ENCODE measurements around the gene SEC61B. TPM values are rescaled to one million over a fixed set of nuclear protein-coding genes. Genes with fewer than 3 reads are reported as not detected.

Gene SEC61B
- total RNA-seq, 2 experiments from 2014 or later, result 122 to 124 TPM

DNA sequence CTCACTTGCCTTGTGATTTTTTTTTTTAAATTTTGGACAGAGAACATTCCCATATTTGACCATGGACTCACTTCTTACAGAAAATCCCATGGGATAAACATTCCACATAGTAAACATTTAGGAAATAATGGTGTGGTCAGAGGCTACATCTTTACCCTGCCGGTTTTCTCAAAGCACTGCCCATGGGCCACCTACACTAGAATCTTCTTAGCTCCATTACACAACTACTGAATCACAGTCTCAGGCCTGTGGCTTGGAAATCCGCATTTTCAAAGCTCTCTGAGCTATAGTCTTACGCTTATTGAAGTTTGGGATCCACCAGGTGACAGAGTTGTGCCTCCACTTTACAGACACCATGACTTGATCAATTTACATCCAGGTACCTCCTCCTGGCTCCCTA lies 39.7 kb upstream of the SEC61B start:
- ChIA-PET POLR2A (interaction anchor here (1.0 to 2.9 kb wide), 3 partner anchors 11 to 39 kb away, joined by 3 to 7 read pairs (median 7); partner anchors contain the start of genes ALG2 and SEC61B), CTCF (interaction anchor here (0.8 to 9.2 kb wide), 13 partner anchors 10 to 828 kb away, joined by 3 to 115 read pairs (median 7); partner anchors contain the start of genes ALG2 and SEC61B)
- Mint-ChIP-seq H3K4me1 (ENCODE audit: low read depth) (peaks cover 76% of the 10 kb centered on the region), H3K9me3 (ENCODE audit: insufficient read depth) (no peaks in the 10 kb centered on the region), H3K27ac (no peak overlapping the region), H3K4me3 (no peak overlapping the region), H3K36me3 (ENCODE audit: low read depth) (no peaks in the 10 kb centered on the region), H3K27me3 (ENCODE audit: low read depth) (no peaks in the 10 kb centered on the region)
- DNase-seq (no peak), ATAC-seq (no peak)

DNA sequence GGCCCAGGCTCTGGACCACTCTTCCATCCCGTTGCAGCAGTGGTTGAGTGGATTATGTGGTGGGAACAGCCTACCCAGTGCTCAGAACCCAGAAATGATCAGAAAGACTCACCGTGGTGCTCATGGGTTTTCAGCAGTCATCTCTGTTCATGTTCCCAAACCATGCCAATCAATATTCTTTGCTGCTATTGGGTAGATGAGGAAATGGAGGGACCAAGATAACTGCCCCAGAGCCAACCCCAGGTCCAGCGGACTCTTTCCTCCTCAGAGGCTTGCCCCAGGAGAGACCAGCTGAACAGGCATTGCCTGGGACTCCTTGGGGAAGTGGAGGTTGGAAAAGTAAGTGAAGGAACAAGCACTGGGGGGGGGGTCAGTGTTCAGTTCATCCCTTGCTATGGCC lies 38.5 kb upstream of the SEC61B start:
- Mint-ChIP-seq H3K27ac (no peak overlapping the region), H3K4me3 (no peak overlapping the region), H3K9me3 (ENCODE audit: insufficient read depth) (no peaks in the 10 kb centered on the region), H3K36me3 (ENCODE audit: low read depth) (no peaks in the 10 kb centered on the region), H3K27me3 (ENCODE audit: low read depth) (no peaks in the 10 kb centered on the region), H3K4me1 (ENCODE audit: low read depth) (peaks cover 75% of the 10 kb centered on the region)
- ChIA-PET POLR2A (interaction anchor here (0.9 kb wide), 1 partner anchor 639 kb away, joined by 3 read pairs; no protein-coding TSS in a partner anchor), CTCF (interaction anchor here (0.9 to 9.2 kb wide), 20 partner anchors 11 to 1164 kb away, joined by 3 to 115 read pairs (median 6); partner anchors contain the start of genes ALG2, NR4A3 and SEC61B)
- no peak for ATAC-seq
- no peak for DNase-seq

DNA sequence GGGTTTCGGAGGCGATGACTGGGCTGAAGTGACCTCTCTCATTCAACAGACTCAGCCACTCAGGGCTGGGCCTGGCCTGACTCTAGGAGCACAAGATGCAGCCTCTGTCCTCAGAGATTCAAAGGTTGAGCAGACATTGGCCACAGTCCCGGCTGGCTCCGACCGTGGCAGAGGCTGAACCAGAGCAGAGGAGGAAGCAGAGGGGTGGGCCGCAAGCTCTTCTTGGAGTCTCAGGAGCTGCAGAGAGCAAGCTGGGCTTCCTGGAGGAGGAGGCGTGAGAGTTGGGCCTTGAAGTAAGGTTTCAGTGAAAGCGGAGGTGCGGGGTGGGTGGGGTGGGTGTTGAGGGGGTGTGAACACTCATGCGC lies 38.0 kb upstream of the SEC61B start:
- DNase-seq, result no peak
- CTCF ChIA-PET, result interaction anchor here (0.6 to 9.2 kb wide), 34 partner anchors 8 to 1252 kb away, joined by 3 to 115 read pairs (median 4); partner anchors contain the start of genes ALG2, NR4A3 and SEC61B
- H3K36me3 Mint-ChIP-seq (ENCODE audit: low read depth), result no peaks in the 10 kb centered on the region
- H3K4me1 Mint-ChIP-seq (ENCODE audit: low read depth), result peaks cover 71% of the 10 kb centered on the region
- no peaks in the 10 kb centered on the region for H3K27me3 Mint-ChIP-seq (ENCODE audit: low read depth)
- no peaks in the 10 kb centered on the region for H3K9me3 Mint-ChIP-seq (ENCODE audit: insufficient read depth)
- H3K27ac Mint-ChIP-seq, result peak overlapping the region; percentile 82
- ATAC-seq, result peak; percentile 14
- no peak overlapping the region for H3K4me3 Mint-ChIP-seq
- POLR2A ChIA-PET, result interaction anchor here (1.7 kb wide), 1 partner anchor 38 kb away, joined by 8 read pairs; the partner anchor contains the start of genes ALG2 and SEC61B

DNA sequence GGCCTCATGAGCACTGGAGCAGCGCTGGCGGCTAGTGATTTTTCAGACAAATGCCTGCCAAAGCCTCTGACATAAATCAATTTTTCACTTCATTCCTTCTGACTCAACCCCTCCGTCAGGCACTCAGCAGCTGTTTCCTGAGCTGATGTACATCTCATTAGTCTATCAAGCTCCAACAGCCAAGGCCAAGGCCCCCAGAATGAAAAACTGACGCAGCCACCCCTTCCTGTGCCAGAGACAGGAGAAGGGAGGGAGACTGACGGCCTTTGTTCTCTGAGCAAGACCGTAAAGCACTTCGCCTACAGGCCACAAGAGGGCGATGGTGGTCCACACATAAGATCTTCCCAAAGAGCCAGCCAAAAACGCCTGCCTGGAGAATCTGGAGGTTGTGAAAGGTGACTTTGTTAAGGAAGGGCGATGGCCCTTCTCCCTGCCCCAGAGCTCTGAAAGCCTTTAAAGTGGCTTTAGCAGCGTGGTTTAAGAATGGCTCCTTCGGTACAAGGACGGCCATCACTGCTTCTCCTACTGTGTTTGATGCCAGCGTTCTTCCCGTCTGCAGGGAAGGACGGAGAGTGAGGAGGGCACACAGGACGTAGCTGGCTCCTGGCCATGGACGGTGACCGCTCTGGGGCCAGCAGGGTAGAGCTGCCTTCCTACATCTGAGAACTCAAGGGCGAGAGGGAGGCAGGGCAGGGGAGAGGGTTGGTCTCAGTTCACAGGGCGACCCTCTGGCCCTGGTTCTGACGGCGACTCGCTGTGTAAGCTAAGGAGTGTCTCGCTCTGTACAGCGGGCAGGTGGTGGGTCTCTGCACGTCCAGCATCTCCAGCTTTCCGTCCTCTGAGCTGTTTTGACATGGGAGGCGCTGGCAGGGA lies 37.4 kb upstream of the SEC61B start:
- peaks cover 64% of the 10 kb centered on the region for H3K4me1 Mint-ChIP-seq (ENCODE audit: low read depth)

DNA sequence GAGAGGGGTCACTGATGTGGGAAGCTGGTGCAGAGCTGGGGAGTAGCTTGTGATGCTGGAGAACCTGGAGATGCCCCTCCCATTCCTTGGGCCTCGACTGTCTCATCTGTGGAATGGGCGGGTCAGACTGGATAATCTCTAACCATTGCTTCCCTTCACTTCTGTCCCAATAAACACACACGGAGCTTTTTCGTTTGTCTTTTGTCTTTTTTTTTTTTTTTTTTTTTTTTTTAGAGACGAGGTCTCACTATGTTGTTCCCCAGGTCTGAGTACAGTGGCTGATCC lies 36.8 kb upstream of the SEC61B start:
- no peak overlapping the region for H3K27ac Mint-ChIP-seq
- ChIA-PET POLR2A (interaction anchor here (1.7 kb wide), 1 partner anchor 37 kb away, joined by 8 read pairs; the partner anchor contains the start of genes ALG2 and SEC61B), CTCF (interaction anchor here (1.0 to 9.2 kb wide), 31 partner anchors 9 to 1251 kb away, joined by 3 to 115 read pairs (median 5); partner anchors contain the start of genes ALG2, NR4A3 and SEC61B)
- no peaks in the 10 kb centered on the region for H3K36me3 Mint-ChIP-seq (ENCODE audit: low read depth)
- no peaks in the 10 kb centered on the region for H3K9me3 Mint-ChIP-seq (ENCODE audit: insufficient read depth)
- no peak for ATAC-seq
- H3K4me1 Mint-ChIP-seq (ENCODE audit: low read depth), result peaks cover 59% of the 10 kb centered on the region
- DNase-seq, result no peak
- H3K4me3 Mint-ChIP-seq, result no peak overlapping the region
- H3K27me3 Mint-ChIP-seq (ENCODE audit: low read depth), result no peaks in the 10 kb centered on the region

More for the DNA sequence above, 37.4 kb upstream of the SEC61B start:
- Mint-ChIP-seq H3K27ac (peak overlapping the region; percentile 82), H3K27me3 (ENCODE audit: low read depth) (no peaks in the 10 kb centered on the region), H3K9me3 (ENCODE audit: insufficient read depth) (no peaks in the 10 kb centered on the region), H3K36me3 (ENCODE audit: low read depth) (no peaks in the 10 kb centered on the region), H3K4me3 (no peak overlapping the region)
- peak; percentile 87 for DNase-seq
- POLR2A ChIA-PET, result interaction anchor here (1.7 kb wide), 1 partner anchor 37 kb away, joined by 8 read pairs; the partner anchor contains the start of genes ALG2 and SEC61B
- ATAC-seq, result peak; percentile 77
- CTCF ChIA-PET, result interaction anchor here (0.6 to 9.2 kb wide), 41 partner anchors 9 to 1252 kb away, joined by 3 to 115 read pairs (median 4); partner anchors contain the start of genes ALG2, NR4A3 and SEC61B

- POLR2A ChIA-PET, result no interaction called here
- no peaks in the 10 kb centered on the region for H3K27me3 Mint-ChIP-seq (ENCODE audit: low read depth)
- no peaks in the 10 kb centered on the region for H3K36me3 Mint-ChIP-seq (ENCODE audit: low read depth)
- no peak overlapping the region for H3K4me3 Mint-ChIP-seq
- DNase-seq (no peak), ATAC-seq (no peak)
- CTCF ChIA-PET, result interaction anchor here (0.8 to 9.2 kb wide), 13 partner anchors 10 to 776 kb away, joined by 3 to 115 read pairs (median 5); partner anchors contain the start of genes ALG2 and SEC61B
- H3K27ac Mint-ChIP-seq, result no peak overlapping the region
- no peaks in the 10 kb centered on the region for H3K9me3 Mint-ChIP-seq (ENCODE audit: insufficient read depth)
- H3K4me1 Mint-ChIP-seq (ENCODE audit: low read depth), result peaks cover 52% of the 10 kb centered on the region
Observed at GRCh38 chr9:99185934-99186333, 36.1 kb upstream of the SEC61B start.

GRCh38 chr9:99187311-99187710 lies 34.8 kb upstream of the SEC61B start:
- ATAC-seq (no peak), DNase-seq (no peak)
- Mint-ChIP-seq H3K9me3 (ENCODE audit: insufficient read depth) (no peaks in the 10 kb centered on the region), H3K4me1 (ENCODE audit: low read depth) (peaks cover 41% of the 10 kb centered on the region), H3K27ac (no peak overlapping the region), H3K36me3 (ENCODE audit: low read depth) (no peaks in the 10 kb centered on the region), H3K27me3 (ENCODE audit: low read depth) (no peaks in the 10 kb centered on the region), H3K4me3 (no peak overlapping the region)
- ChIA-PET CTCF (interaction anchor here (1.0 to 9.2 kb wide), 8 partner anchors 9 to 637 kb away, joined by 3 to 115 read pairs (median 4); partner anchors contain the start of gene SEC61B), POLR2A (interaction anchor here (1.0 kb wide), 1 partner anchor 35 kb away, joined by 4 read pairs; the partner anchor contains the start of genes ALG2 and SEC61B)

- ChIA-PET CTCF (interaction anchor here (1.4 to 9.2 kb wide), 2 partner anchors 25 to 32 kb away, joined by 3 to 115 read pairs; no protein-coding TSS in a partner anchor), POLR2A (no interaction called here)
- Mint-ChIP-seq H3K27me3 (ENCODE audit: low read depth) (no peaks in the 10 kb centered on the region), H3K4me3 (no peak overlapping the region), H3K9me3 (ENCODE audit: insufficient read depth) (no peaks in the 10 kb centered on the region), H3K4me1 (ENCODE audit: low read depth) (peaks cover 38% of the 10 kb centered on the region), H3K27ac (no peak overlapping the region), H3K36me3 (ENCODE audit: low read depth) (no peaks in the 10 kb centered on the region)
- DNase-seq (no peak), ATAC-seq (no peak)
Observed at GRCh38 chr9:99189186-99189585, 32.9 kb upstream of the SEC61B start.

- no peak for DNase-seq
- no peaks in the 10 kb centered on the region for H3K27me3 Mint-ChIP-seq (ENCODE audit: low read depth)
- H3K4me3 Mint-ChIP-seq, result no peak overlapping the region
- H3K36me3 Mint-ChIP-seq (ENCODE audit: low read depth), result no peaks in the 10 kb centered on the region
- ATAC-seq, result no peak
- H3K27ac Mint-ChIP-seq, result no peak overlapping the region
- H3K9me3 Mint-ChIP-seq (ENCODE audit: insufficient read depth), result no peaks in the 10 kb centered on the region
- ChIA-PET POLR2A (no interaction called here), CTCF (interaction anchor here (1.0 to 2.5 kb wide), 3 partner anchors 31 to 58 kb away, joined by 3 to 12 read pairs (median 3); no protein-coding TSS in a partner anchor)
- peaks cover 34% of the 10 kb centered on the region for H3K4me1 Mint-ChIP-seq (ENCODE audit: low read depth)
Observed at GRCh38 chr9:99189887-99190596, 32.0 kb upstream of the SEC61B start.

DNA sequence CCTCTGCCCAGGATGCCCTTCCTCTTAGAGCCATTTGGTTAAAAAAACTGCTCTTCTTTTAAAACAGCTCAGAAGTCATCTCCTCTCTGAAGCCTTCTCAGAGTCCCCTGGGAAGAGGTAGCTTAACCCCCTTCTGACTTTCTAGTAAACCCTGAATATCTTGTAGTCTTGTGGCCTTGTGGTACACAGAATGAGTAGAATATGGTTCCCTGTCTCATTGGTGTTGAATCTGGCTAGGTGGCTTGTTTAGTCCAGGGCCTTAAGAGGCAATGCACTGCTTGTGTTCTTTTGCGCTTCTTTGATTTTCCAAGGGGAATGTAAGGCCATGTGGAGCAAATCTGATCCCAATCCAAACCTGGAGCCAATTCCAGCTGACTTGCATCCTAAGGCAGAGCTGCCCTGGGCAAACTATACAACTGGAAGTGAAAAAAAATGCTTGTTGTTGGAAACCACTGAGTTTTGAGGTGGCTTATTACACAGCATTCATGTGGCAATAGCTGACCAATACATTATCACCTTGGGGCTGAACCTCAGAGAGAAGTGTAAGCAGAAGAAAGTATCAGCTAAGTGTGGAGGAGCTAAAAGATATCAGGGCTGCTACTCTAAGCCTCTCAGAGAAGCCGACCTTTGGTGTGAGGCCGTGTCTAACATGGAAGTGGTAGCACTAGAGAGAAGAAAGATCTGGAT lies 31.3 kb upstream of the SEC61B start:
- no peak for DNase-seq
- Mint-ChIP-seq H3K4me1 (ENCODE audit: low read depth) (peaks cover 34% of the 10 kb centered on the region), H3K4me3 (no peak overlapping the region), H3K27ac (no peak overlapping the region), H3K9me3 (ENCODE audit: insufficient read depth) (no peaks in the 10 kb centered on the region), H3K36me3 (ENCODE audit: low read depth) (no peaks in the 10 kb centered on the region), H3K27me3 (ENCODE audit: low read depth) (no peaks in the 10 kb centered on the region)
- ChIA-PET POLR2A (no interaction called here), CTCF (interaction anchor here (1.0 to 2.5 kb wide), 3 partner anchors 28 to 58 kb away, joined by 3 to 12 read pairs (median 3); no protein-coding TSS in a partner anchor)
- no peak for ATAC-seq
